Gastrocnemius medialis (tissue), 4 donors: Measurements from ENCODE around the gene ERVMER34-1. TPM values are rescaled to one million over a fixed set of nuclear protein-coding genes. Genes with fewer than 3 reads are reported as not detected.

ENCODE experiments used
- ATAC-seq, 2 donors: fragments of 150-250 bp; one replicate each; pipeline ENCODE4 v1.9.1; 2016
- DNase-seq, 2 donors: peaks; one replicate each; pipeline ENCODE4 v3.0.0-alpha.2; 2019
- H3K27ac ChIP-seq, 4 donors: fragments of 200-600 bp; sonication (generic); 1 replicate in 1 of 4; 2 replicates in 3 of 4; pipeline ENCODE4 v1.5.1; 2016 to 2018; ENCODE audit warnings: mild to moderate bottlenecking in 2 of 4, moderate library complexity in 1 of 4
- H3K27me3 ChIP-seq, 3 donors: fragments of 200-600 bp; sonication (generic) in 2 of 3; 1 replicate in 1 of 3; 2 replicates in 2 of 3; pipeline versions ENCODE4 v1.5.1 to v1.6.0; 2016 to 2019; ENCODE audit warnings: mild to moderate bottlenecking in 1 of 3, moderate library complexity in 1 of 3
- H3K36me3 ChIP-seq, 2 donors: fragments of 200-600 bp; sonication (generic) in 1 of 2; one replicate each; pipeline ENCODE4 v1.5.1; 2017 to 2018
- H3K4me1 ChIP-seq, 2 donors: fragments of 200-600 bp; sonication (generic) in 1 of 2; one replicate each; pipeline ENCODE4 v1.5.1; 2016 to 2017; ENCODE audit warnings: mild to moderate bottlenecking in 2 of 2
- H3K4me3 ChIP-seq, 4 donors: fragments of 200-600 bp; sonication (generic) in 3 of 4; 1 replicate in 1 of 4; 2 replicates in 3 of 4; pipeline ENCODE4 v1.5.1; 2016 to 2019; ENCODE audit warnings: mild to moderate bottlenecking in 2 of 4
- H3K9me3 ChIP-seq, 3 donors: fragments of 200-600 bp; sonication (generic) in 2 of 3; 1 replicate in 1 of 3; 2 replicates in 2 of 3; pipeline ENCODE4 v1.5.1; 2016 to 2019
- CTCF ChIP-seq, 5 experiments: fragments of 450-650 bp in 3 of 5; fragments of 200-600 bp in 2 of 5; sonication (generic) in 2 of 5; IDR thresholded peaks in 4 of 5; conservative IDR thresholded peaks in 1 of 5; 1 replicate in 4 of 5; 2 replicates in 1 of 5; pipeline ENCODE4 v1.5.1; 2016 to 2019; ENCODE audit warnings: antibody characterized with exemption in 5 of 5, mild to moderate bottlenecking in 3 of 5, moderate library complexity in 3 of 5
- POLR2A ChIP-seq, 2 donors: fragments of 450-650 bp; IDR thresholded peaks; one replicate each; pipeline ENCODE4 v1.6.1; 2017; ENCODE audit warnings: antibody characterized with exemption in 2 of 2, mild to moderate bottlenecking in 2 of 2, moderate library complexity in 2 of 2
- in situ Hi-C, 4 donors: fragments of 200-750 bp; cut with MboI; loops; one replicate each; pipeline versions ENCODE4 v1.15.0 to v1.8.0; 2017; ENCODE audit warnings: low sequenced_read_pairs in 4 of 4
- intact Hi-C: fragments of 100-400 bp; cut with DNase I; formaldehyde crosslinking; loops from one replicate; pipeline ENCODE4 v1.15.1; 2023; ENCODE audit warnings: low total_unique reads
- total RNA-seq, 4 donors: library from RNA; depleted of rRNA; stranded (reverse); fragments of >200 nt; gene quantifications; one replicate each; pipeline versions ENCODE4 v1.1.0 to v1.2.3, GENCODE V29; 2016

Gene ERVMER34-1
- total RNA-seq, 4 donors from 2014 or later: not detected

GRCh38 chr4:52780206-52780605 is 29.0 kb upstream of the ERVMER34-1 start:
- ATAC-seq (no peak), DNase-seq (no peak)
- intact Hi-C loops (no loop called here), in situ Hi-C loops (loop anchor here in 1 of 4 donors (25.0 kb wide), 1 partner anchor 207 kb away; no protein-coding TSS in a partner anchor)
- H3K36me3 ChIP-seq: no peaks in the 10 kb centered on the region
- H3K9me3 ChIP-seq: no peaks in the 10 kb centered on the region
- H3K4me1 ChIP-seq: no peaks in the 10 kb centered on the region
- no peak overlapping the region for H3K4me3 ChIP-seq
- no peak for TF ChIP-seq POLR2A (IDR thresholded peaks at IDR 0.05)
- no peak for TF ChIP-seq CTCF (IDR thresholded peaks at IDR 0.05 in 4 of 5, conservative IDR thresholded peaks at IDR 0.05 in 1 of 5)
- H3K27ac ChIP-seq: no peak overlapping the region
- H3K27me3 ChIP-seq: no peaks in the 10 kb centered on the region

GRCh38 chr4:52760256-52760655 is 9.0 kb upstream of the ERVMER34-1 start:
- H3K4me3 ChIP-seq: no peak overlapping the region
- H3K36me3 ChIP-seq: no peaks in the 10 kb centered on the region
- DNase-seq: no peak
- H3K27ac ChIP-seq: no peak overlapping the region
- H3K9me3 ChIP-seq: no peaks in the 10 kb centered on the region
- in situ Hi-C loops: no loop called here
- TF ChIP-seq CTCF (IDR thresholded peaks at IDR 0.05 in 4 of 5, conservative IDR thresholded peaks at IDR 0.05 in 1 of 5): no peak
- TF ChIP-seq POLR2A (IDR thresholded peaks at IDR 0.05): no peak
- H3K4me1 ChIP-seq: no peaks in the 10 kb centered on the region
- no peak for ATAC-seq
- intact Hi-C loops: no loop called here
- H3K27me3 ChIP-seq: no peaks in the 10 kb centered on the region

- DNase-seq: no peak
- intact Hi-C loops (no loop called here), in situ Hi-C loops (no loop called here)
- ATAC-seq: no peak
- no peaks in the 10 kb centered on the region for H3K9me3 ChIP-seq
- peaks cover 10 to 14% (median 12%) of the 10 kb centered on the region in 3 donors for H3K27me3 ChIP-seq
- H3K4me3 ChIP-seq: no peak overlapping the region
- no peaks in the 10 kb centered on the region for H3K36me3 ChIP-seq
- no peak overlapping the region for H3K27ac ChIP-seq
- peaks cover 0 to 10% of the 10 kb centered on the region in 2 donors for H3K4me1 ChIP-seq
- TF ChIP-seq POLR2A (IDR thresholded peaks at IDR 0.05): no peak
Measured at GRCh38 chr4:52755426-52755825, 4.2 kb upstream of the ERVMER34-1 start.

- intact Hi-C loops: no loop called here
- in situ Hi-C loops: no loop called here
Measured at GRCh38 chr4:52752936-52753335, 1.7 kb upstream of the ERVMER34-1 start.

GRCh38 chr4:52751487-52751911 is 274 bp upstream of the ERVMER34-1 start:
- H3K9me3 ChIP-seq: no peaks in the 10 kb centered on the region
- intact Hi-C loops (no loop called here), in situ Hi-C loops (no loop called here)
- H3K4me3 ChIP-seq: peak overlapping the region; percentile 58 to 80 (median 66)
- H3K27me3 ChIP-seq: peaks cover 16 to 21% (median 18%) of the 10 kb centered on the region in 3 donors
- ATAC-seq (no peak), DNase-seq (no peak)
- peaks cover 0 to 10% of the 10 kb centered on the region in 2 donors for H3K4me1 ChIP-seq
- H3K36me3 ChIP-seq: no peaks in the 10 kb centered on the region
- TF ChIP-seq CTCF (IDR thresholded peaks at IDR 0.05 in 4 of 5, conservative IDR thresholded peaks at IDR 0.05 in 1 of 5) (no peak), POLR2A (IDR thresholded peaks at IDR 0.05) (no peak)
- no peak overlapping the region for H3K27ac ChIP-seq

More at GRCh38 chr4:52752936-52753335, 1.7 kb upstream of the ERVMER34-1 start:
- Histone ChIP-seq H3K4me1 (peaks cover 0 to 10% of the 10 kb centered on the region in 2 donors), H3K36me3 (no peaks in the 10 kb centered on the region), H3K4me3 (no peak overlapping the region), H3K27ac (no peak overlapping the region), H3K27me3 (peaks cover 16 to 21% (median 18%) of the 10 kb centered on the region in 3 donors), H3K9me3 (no peaks in the 10 kb centered on the region)
- no peak for DNase-seq
- ATAC-seq: no peak
- TF ChIP-seq POLR2A (IDR thresholded peaks at IDR 0.05) (no peak), CTCF (IDR thresholded peaks at IDR 0.05 in 4 of 5, conservative IDR thresholded peaks at IDR 0.05 in 1 of 5) (no peak)
